ENCODE data around the gene DEPP1.

Gene DEPP1

GRCh38 chr10:44963772-44964633 lies 14.6 kb downstream of the DEPP1 start:
- peaks cover 10% of the 10 kb centered on the region for H3K27me3 ChIP-seq (ENCODE audit: insufficient read depth, low read length)
- H3K4me3 ChIP-seq (ENCODE audit: low read length) = 0 out of 2 replicates have a peak overlapping the region, but pooled peaks have one; percentile 4
- H3K9ac ChIP-seq (ENCODE audit: low read depth, low read length) = peak overlapping the region; percentile 62
- H3K27ac ChIP-seq (ENCODE audit: low read depth, low read length) = peak overlapping the region; percentile 69
- no peaks in the 10 kb centered on the region for H3K36me3 ChIP-seq (ENCODE audit: insufficient read depth, low read length)
- H3K9me3 ChIP-seq (ENCODE audit: insufficient read depth, low read depth, low read length) = no peaks in the 10 kb centered on the region
- WGBS = 49% methylated on average over 15 of the region's 15 CpGs
- peaks cover 58% of the 10 kb centered on the region for H3K4me1 ChIP-seq (ENCODE audit: insufficient read depth, low read length)

- Histone ChIP-seq H3K4me1 (ENCODE audit: insufficient read depth, low read length) (peaks cover 67% of the 10 kb centered on the region), H3K36me3 (ENCODE audit: insufficient read depth, low read length) (no peaks in the 10 kb centered on the region), H3K27me3 (ENCODE audit: insufficient read depth, low read length) (peaks cover 10% of the 10 kb centered on the region), H3K9me3 (ENCODE audit: insufficient read depth, low read depth, low read length) (no peaks in the 10 kb centered on the region), H3K27ac (ENCODE audit: low read depth, low read length) (peak overlapping the region; percentile 69; the same call in 1 of the 2 replicates), H3K4me3 (ENCODE audit: low read length) (no peak overlapping the region), H3K9ac (ENCODE audit: low read depth, low read length) (no peak overlapping the region)
- WGBS = 73% methylated on average over 19 of the region's 19 CpGs
Observed at GRCh38 chr10:44962870-44963738, 15.5 kb downstream of the DEPP1 start.

- WGBS = 84% methylated on average over 11 of the region's 11 CpGs
- peaks cover 67% of the 10 kb centered on the region for H3K4me1 ChIP-seq (ENCODE audit: insufficient read depth, low read length)
Observed at GRCh38 chr10:44961931-44962750, 16.5 kb downstream of the DEPP1 start.

GRCh38 chr10:44961230-44961571 lies 17.4 kb downstream of the DEPP1 start:
- Histone ChIP-seq H3K36me3 (ENCODE audit: insufficient read depth, low read length) (no peaks in the 10 kb centered on the region), H3K27ac (ENCODE audit: low read depth, low read length) (no peak overlapping the region), H3K9ac (ENCODE audit: low read depth, low read length) (no peak overlapping the region), H3K4me1 (ENCODE audit: insufficient read depth, low read length) (peaks cover 66% of the 10 kb centered on the region), H3K4me3 (ENCODE audit: low read length) (no peak overlapping the region), H3K27me3 (ENCODE audit: insufficient read depth, low read length) (peaks cover 10% of the 10 kb centered on the region), H3K9me3 (ENCODE audit: insufficient read depth, low read depth, low read length) (no peaks in the 10 kb centered on the region)
- 82% methylated on average over 4 of the region's 4 CpGs for WGBS

More at GRCh38 chr10:44961931-44962750, 16.5 kb downstream of the DEPP1 start:
- Histone ChIP-seq H3K9me3 (ENCODE audit: insufficient read depth, low read depth, low read length) (no peaks in the 10 kb centered on the region), H3K27ac (ENCODE audit: low read depth, low read length) (no peak overlapping the region), H3K9ac (ENCODE audit: low read depth, low read length) (no peak overlapping the region), H3K4me3 (ENCODE audit: low read length) (no peak overlapping the region), H3K27me3 (ENCODE audit: insufficient read depth, low read length) (peaks cover 10% of the 10 kb centered on the region), H3K36me3 (ENCODE audit: insufficient read depth, low read length) (no peaks in the 10 kb centered on the region)

GRCh38 chr10:44960482-44961229 lies 18.0 kb downstream of the DEPP1 start:
- Histone ChIP-seq H3K27me3 (ENCODE audit: insufficient read depth, low read length) (peaks cover 10% of the 10 kb centered on the region), H3K27ac (ENCODE audit: low read depth, low read length) (no peak overlapping the region), H3K9ac (ENCODE audit: low read depth, low read length) (no peak overlapping the region), H3K9me3 (ENCODE audit: insufficient read depth, low read depth, low read length) (no peaks in the 10 kb centered on the region), H3K36me3 (ENCODE audit: insufficient read depth, low read length) (no peaks in the 10 kb centered on the region), H3K4me1 (ENCODE audit: insufficient read depth, low read length) (peaks cover 60% of the 10 kb centered on the region), H3K4me3 (ENCODE audit: low read length) (peak overlapping the region; percentile 66; the same call in 1 of the 2 replicates)
- WGBS = 75% methylated on average over 7 of the region's 7 CpGs

- Histone ChIP-seq H3K4me1 (ENCODE audit: insufficient read depth, low read length) (peaks cover 55% of the 10 kb centered on the region), H3K36me3 (ENCODE audit: insufficient read depth, low read length) (no peaks in the 10 kb centered on the region), H3K9me3 (ENCODE audit: insufficient read depth, low read depth, low read length) (no peaks in the 10 kb centered on the region), H3K27me3 (ENCODE audit: insufficient read depth, low read length) (peaks cover 10% of the 10 kb centered on the region), H3K4me3 (ENCODE audit: low read length) (peak overlapping the region; percentile 66), H3K9ac (ENCODE audit: low read depth, low read length) (no peak overlapping the region), H3K27ac (ENCODE audit: low read depth, low read length) (no peak overlapping the region)
- 27% methylated on average over 8 of the region's 8 CpGs for WGBS
Observed at GRCh38 chr10:44960088-44960460, 18.5 kb downstream of the DEPP1 start.

GRCh38 chr10:44959247-44960087 lies 19.1 kb downstream of the DEPP1 start, which contains the start of gene RASSF4:
Gene RASSF4, plus strand, starts transcription at chr10:44959802. Its CDS starts 10,401 bp downstream, at chr10:44970203.
- no peaks in the 10 kb centered on the region for H3K9me3 ChIP-seq (ENCODE audit: insufficient read depth, low read depth, low read length)
- peak within 1 kb of the TSS; percentile 86 for H3K4me3 ChIP-seq (ENCODE audit: low read length)
- WGBS = 1% methylated on average over 73 of the region's 74 CpGs
- peaks cover 10% of the 10 kb centered on the region for H3K27me3 ChIP-seq (ENCODE audit: insufficient read depth, low read length)
- no peaks in the 10 kb centered on the region for H3K36me3 ChIP-seq (ENCODE audit: insufficient read depth, low read length)
- H3K4me1 ChIP-seq (ENCODE audit: insufficient read depth, low read length) = peaks cover 49% of the 10 kb centered on the region
- peak within 1 kb of the TSS; percentile 86 for H3K9ac ChIP-seq (ENCODE audit: low read depth, low read length)
- H3K27ac ChIP-seq (ENCODE audit: low read depth, low read length) = peak within 1 kb of the TSS; percentile 78; the same call in 1 of the 2 replicates

GRCh38 chr10:44958898-44959246 lies 19.7 kb downstream of the DEPP1 start:
- Histone ChIP-seq H3K9ac (ENCODE audit: low read depth, low read length) (peak overlapping the region; percentile 86), H3K27me3 (ENCODE audit: insufficient read depth, low read length) (peaks cover 10% of the 10 kb centered on the region), H3K9me3 (ENCODE audit: insufficient read depth, low read depth, low read length) (no peaks in the 10 kb centered on the region), H3K27ac (ENCODE audit: low read depth, low read length) (peak overlapping the region; percentile 78; the same call in 1 of the 2 replicates), H3K4me3 (ENCODE audit: low read length) (peak overlapping the region; percentile 86), H3K4me1 (ENCODE audit: insufficient read depth, low read length) (peaks cover 43% of the 10 kb centered on the region), H3K36me3 (ENCODE audit: insufficient read depth, low read length) (no peaks in the 10 kb centered on the region)
- 17% methylated on average over 5 of the region's 6 CpGs for WGBS

- Histone ChIP-seq H3K27ac (ENCODE audit: low read depth, low read length) (no peak overlapping the region), H3K4me1 (ENCODE audit: insufficient read depth, low read length) (peaks cover 40% of the 10 kb centered on the region), H3K36me3 (ENCODE audit: insufficient read depth, low read length) (no peaks in the 10 kb centered on the region), H3K4me3 (ENCODE audit: low read length) (peak overlapping the region; percentile 86), H3K9ac (ENCODE audit: low read depth, low read length) (peak overlapping the region; percentile 86; the same call in 1 of the 2 replicates), H3K27me3 (ENCODE audit: insufficient read depth, low read length) (peaks cover 10% of the 10 kb centered on the region), H3K9me3 (ENCODE audit: insufficient read depth, low read depth, low read length) (no peaks in the 10 kb centered on the region)
- WGBS = 68% methylated on average over 5 of the region's 5 CpGs
Observed at GRCh38 chr10:44958196-44958897, 20.3 kb downstream of the DEPP1 start.
